ENCODE measurements around the gene TFE3. TPM values are rescaled to one million over a fixed set of nuclear protein-coding genes. Genes with fewer than 3 reads are reported as not detected.

TFE3 gene
- total RNA-seq, 4 donors from 2014 or later, result 68.4 to 160 (median 118) TPM

GRCh38 chrX:49058794-49059193 lies 15.6 kb upstream of the TFE3 start, which contains the start of gene CCDC120:
Gene CCDC120, plus strand, starts transcription at chrX:49058999. Its CDS starts 3,043 bp downstream, at chrX:49062042.
- H3K36me3 ChIP-seq, result no peaks in the 10 kb centered on the region
- TF ChIP-seq CTCF (IDR thresholded peaks at IDR 0.05), result no peak
- peak in 1 of 2 donors; percentile 54 for TF ChIP-seq POLR2A (IDR thresholded peaks at IDR 0.05)
- 0% methylated on average over 1 of the region's 5 CpGs for WGBS, 2 donors
- no peaks in the 10 kb centered on the region for H3K4me1 ChIP-seq
- H3K9me3 ChIP-seq, result no peaks in the 10 kb centered on the region
- DNase-seq, result peak; percentile 64 to 65
- peak within 1 kb of the TSS in 2 of 3 donors; percentile 18 to 36 for H3K27ac ChIP-seq
- intact Hi-C loops (cut with DNase I), result no loop called here
- no peaks in the 10 kb centered on the region for H3K27me3 ChIP-seq
- H3K4me3 ChIP-seq (replicated peaks in 1 of 3), result peak within 1 kb of the TSS in 2 of 3 donors; percentile 6 to 36

- Histone ChIP-seq H3K9me3 (no peaks in the 10 kb centered on the region), H3K36me3 (no peaks in the 10 kb centered on the region), H3K4me1 (no peaks in the 10 kb centered on the region), H3K27ac (peak overlapping the region; percentile 74 to 84 (median 81)), H3K4me3 (replicated peaks in 1 of 3) (peak overlapping the region in 1 of 3 donors; percentile 43), H3K27me3 (no peaks in the 10 kb centered on the region)
- intact Hi-C loops (cut with DNase I), result no loop called here
- TF ChIP-seq POLR2A (IDR thresholded peaks at IDR 0.05) (no peak), CTCF (IDR thresholded peaks at IDR 0.05) (no peak)
- WGBS, 2 donors, result 87 to 93% methylated on average over 5 of the region's 5 CpGs
- DNase-seq, result no peak
Observed at GRCh38 chrX:49054073-49054762, 11.1 kb upstream of the TFE3 start.

- no peaks in the 10 kb centered on the region for H3K27me3 ChIP-seq
- H3K4me3 ChIP-seq (replicated peaks in 1 of 3), result peak overlapping the region in 1 of 3 donors; percentile 43
- intact Hi-C loops (cut with DNase I), result no loop called here
- TF ChIP-seq POLR2A (IDR thresholded peaks at IDR 0.05) (no peak), CTCF (IDR thresholded peaks at IDR 0.05) (no peak)
- peak; percentile 60 to 63 for DNase-seq
- H3K9me3 ChIP-seq, result no peaks in the 10 kb centered on the region
- H3K27ac ChIP-seq, result peak overlapping the region; percentile 74 to 84 (median 81)
- 5 to 13% methylated on average over 2 to 3 of the region's 79 CpGs for WGBS, 2 donors
- H3K36me3 ChIP-seq, result no peaks in the 10 kb centered on the region
- H3K4me1 ChIP-seq, result no peaks in the 10 kb centered on the region
Observed at GRCh38 chrX:49053223-49054072, 10.3 kb upstream of the TFE3 start.

GRCh38 chrX:49043987-49044281 lies 777 bp upstream of the TFE3 start:
- 23 to 78% methylated on average over 3 to 12 of the region's 13 CpGs for WGBS, 2 donors

More at GRCh38 chrX:49043987-49044281, 777 bp upstream of the TFE3 start:
- Histone ChIP-seq H3K27me3 (no peaks in the 10 kb centered on the region), H3K4me1 (peaks cover 8 to 17% of the 10 kb centered on the region in 2 donors), H3K36me3 (peaks cover 3 to 4% of the 10 kb centered on the region in 2 donors), H3K27ac (peak overlapping the region; percentile 54 to 67 (median 63)), H3K4me3 (replicated peaks in 1 of 3) (no peak overlapping the region), H3K9me3 (no peaks in the 10 kb centered on the region)
- intact Hi-C loops (cut with DNase I), result no loop called here
- no peak for DNase-seq
- no peak for TF ChIP-seq POLR2A (IDR thresholded peaks at IDR 0.05)
- no peak for TF ChIP-seq CTCF (IDR thresholded peaks at IDR 0.05)

Data from thyroid gland (tissue), 4 donors.